Fibroblast of pulmonary artery (primary cell): ENCODE data around the gene PLEKHA1.

ENCODE experiments used
- DNase-seq: peaks from one replicate; pipeline ENCODE4 v3.0.0-alpha.2; 2010; ENCODE audit warnings: low read depth
- H3K4me3 ChIP-seq: replicated peaks from 2 replicates; pipeline ENCODE4 v1.5.1; 2011; ENCODE audit warnings: low read depth, mild to moderate bottlenecking, control low read depth, low read length, moderate library complexity
- CTCF ChIP-seq: IDR thresholded peaks from 2 replicates; pipeline ENCODE4 v1.5.1; 2011; ENCODE audit warnings: mild to moderate bottlenecking, control low read depth, low read length, inconsistent platforms; ENCODE audit errors: missing control alignments

PLEKHA1 gene

GRCh38 chr10:122346326-122346950, 28.1 kb upstream of the PLEKHA1 start:
- DNase-seq: no peak
- TF ChIP-seq CTCF: no peak
- H3K4me3 ChIP-seq: no peak overlapping the region

DNA sequence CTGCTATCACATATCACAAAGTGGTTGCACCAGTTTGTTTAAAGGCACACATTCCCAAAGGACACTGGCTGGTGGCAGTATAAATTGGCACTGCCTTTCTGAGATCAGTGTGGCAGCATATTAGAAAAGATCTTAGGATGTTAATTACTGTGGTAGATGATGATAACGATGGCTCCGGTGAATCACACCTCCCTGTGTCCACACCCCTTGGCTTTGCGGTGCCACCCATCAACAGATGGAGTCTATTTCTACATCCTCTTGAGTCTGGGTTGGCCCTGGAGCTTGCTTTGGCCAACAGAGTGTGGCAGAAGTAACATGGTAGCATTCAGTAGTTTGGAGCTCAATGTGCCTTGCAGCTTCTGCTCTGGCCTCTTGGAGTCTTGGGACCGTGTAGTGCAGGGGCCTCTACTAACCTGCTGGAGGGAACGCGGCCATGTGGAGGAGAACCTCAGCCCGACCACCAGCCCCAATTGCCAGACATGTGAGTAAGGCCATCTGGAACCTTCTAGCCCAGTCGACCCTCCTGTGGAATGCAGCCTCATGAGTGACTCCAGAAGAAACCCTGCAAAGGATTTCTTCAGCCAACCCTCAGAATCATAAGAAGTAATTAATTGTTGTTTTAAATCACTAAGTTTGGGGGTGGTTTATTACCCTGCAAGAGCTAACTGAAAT, 27.2 kb upstream of the PLEKHA1 start:
- TF ChIP-seq CTCF: no peak
- H3K4me3 ChIP-seq: no peak overlapping the region
- DNase-seq: no peak

GRCh38 chr10:122348512-122348911, 26.0 kb upstream of the PLEKHA1 start:
- no peak for DNase-seq
- TF ChIP-seq CTCF: no peak

GRCh38 chr10:122348935-122349361, 25.6 kb upstream of the PLEKHA1 start:
- H3K4me3 ChIP-seq: no peak overlapping the region
- TF ChIP-seq CTCF: no peak
- DNase-seq: no peak

More at GRCh38 chr10:122348512-122348911, 26.0 kb upstream of the PLEKHA1 start:
- H3K4me3 ChIP-seq: no peak overlapping the region

- TF ChIP-seq CTCF: no peak
- DNase-seq: no peak
- no peak overlapping the region for H3K4me3 ChIP-seq
These were observed 24.6 kb upstream of the PLEKHA1 start for GRCh38 chr10:122349758-122350369.

- H3K4me3 ChIP-seq: no peak overlapping the region
- DNase-seq: no peak
- no peak for TF ChIP-seq CTCF
These were observed 23.6 kb upstream of the PLEKHA1 start for GRCh38 chr10:122350893-122351292.
